ENCODE data around the gene ZMPSTE24.

ZMPSTE24 gene

GRCh38 chr1:40247655-40248054 lies 10.4 kb upstream of the ZMPSTE24 start, which contains the start of gene TMCO2:
Gene TMCO2 (plus strand): TSS chr1:40247937. CDS start chr1:40247994, 57 bp downstream.
- H3K4me3 ChIP-seq (ENCODE audit: low read length), result no peak within 1 kb of the TSS
- DNase-seq (ENCODE audit: low read depth), result no peak
- no peak for TF ChIP-seq CTCF (IDR thresholded peaks at IDR 0.05; ENCODE audit: insufficient read depth, low read depth, low read length, missing control alignments)

GRCh38 chr1:40248412-40248811 lies 9.6 kb upstream of the ZMPSTE24 start:
- no peak for DNase-seq (ENCODE audit: low read depth)
- no peak for TF ChIP-seq CTCF (IDR thresholded peaks at IDR 0.05; ENCODE audit: insufficient read depth, low read depth, low read length, missing control alignments)
- H3K4me3 ChIP-seq (ENCODE audit: low read length), result no peak overlapping the region

- no peak overlapping the region for H3K4me3 ChIP-seq (ENCODE audit: low read length)
- DNase-seq (ENCODE audit: low read depth), result no peak
- TF ChIP-seq CTCF (IDR thresholded peaks at IDR 0.05; ENCODE audit: insufficient read depth, low read depth, low read length, missing control alignments), result no peak
Observed at GRCh38 chr1:40251456-40251855, 6.6 kb upstream of the ZMPSTE24 start.

- DNase-seq (ENCODE audit: low read depth), result no peak
- no peak for TF ChIP-seq CTCF (IDR thresholded peaks at IDR 0.05; ENCODE audit: insufficient read depth, low read depth, low read length, missing control alignments)
- no peak overlapping the region for H3K4me3 ChIP-seq (ENCODE audit: low read length)
Observed at GRCh38 chr1:40252601-40253000, 5.4 kb upstream of the ZMPSTE24 start.

GRCh38 chr1:40255231-40255630 lies 2.8 kb upstream of the ZMPSTE24 start:
- DNase-seq (ENCODE audit: low read depth), result no peak
- no peak overlapping the region for H3K4me3 ChIP-seq (ENCODE audit: low read length)
- no peak for TF ChIP-seq CTCF (IDR thresholded peaks at IDR 0.05; ENCODE audit: insufficient read depth, low read depth, low read length, missing control alignments)

GRCh38 chr1:40256401-40257084 lies 1.5 kb upstream of the ZMPSTE24 start:
- H3K4me3 ChIP-seq (ENCODE audit: low read length), result peak overlapping the region; percentile 94
- TF ChIP-seq CTCF (IDR thresholded peaks at IDR 0.05; ENCODE audit: insufficient read depth, low read depth, low read length, missing control alignments), result no peak
- DNase-seq (ENCODE audit: low read depth), result no peak

GRCh38 chr1:40257313-40257687 lies 736 bp upstream of the ZMPSTE24 start:
- no peak for TF ChIP-seq CTCF (IDR thresholded peaks at IDR 0.05; ENCODE audit: insufficient read depth, low read depth, low read length, missing control alignments)
- H3K4me3 ChIP-seq (ENCODE audit: low read length), result peak overlapping the region; percentile 94
- no peak for DNase-seq (ENCODE audit: low read depth)
